ENCODE data around the gene CLMN. TPM values are rescaled to one million over a fixed set of nuclear protein-coding genes. Genes with fewer than 3 reads are reported as not detected.

The CLMN gene
- total and polyA plus RNA-seq, 2 of the 4 experiments (the other 2 are of a cell fraction): 0.10 to 0.18 TPM

- DNase-seq (no peak), ATAC-seq (ENCODE audit: low read depth) (no peak)
- Histone ChIP-seq H4K8ac (ENCODE audit: low read depth in 2 of 2, low read length in 2 of 2) (no peak overlapping the region), H3K27me3 (ENCODE audit: control insufficient read depth, insufficient read depth, low read length) (no peaks in the 10 kb centered on the region), H4K5ac (ENCODE audit: low read depth, low read length) (no peak overlapping the region), H3K79me1 (ENCODE audit: low read depth in 1 of 2, low read length in 2 of 2) (peaks cover 22 to 84% of the 10 kb centered on the region in 2 experiments), H2BK120ac (ENCODE audit: low read depth, low read length) (no peak overlapping the region), H3K14ac (replicated peaks; ENCODE audit: low read depth, low read length) (no peak overlapping the region), H4K91ac (ENCODE audit: insufficient read depth, low read depth, low read length) (no peak overlapping the region), H2AFZ (replicated peaks; ENCODE audit: low read length, poor library complexity) (no peak overlapping the region), H3K18ac (ENCODE audit: low read depth, low read length) (no peak overlapping the region), H3K27ac (ENCODE audit: insufficient read depth, low read length) (no peak overlapping the region), H3K9me3 (ENCODE audit: control insufficient read depth, insufficient read depth, low read length) (no peaks in the 10 kb centered on the region), H2AK9ac (replicated peaks; ENCODE audit: low read depth, low read length, poor library complexity) (no peak overlapping the region), H3K56ac (ENCODE audit: extremely low read depth, insufficient read depth, low read length) (no peak overlapping the region), H4K20me1 (ENCODE audit: insufficient read depth, low read length) (peaks cover 71% of the 10 kb centered on the region), H2BK15ac (ENCODE audit: low read depth, low read length) (no peak overlapping the region), H3K36me3 (ENCODE audit: control insufficient read depth, insufficient read depth, low read length) (no peaks in the 10 kb centered on the region; the same call in 1 of the 2 replicates), H3K4me3 (ENCODE audit: insufficient read depth, low read depth, low read length) (no peak overlapping the region), H2BK20ac (ENCODE audit: low read depth, low read length) (no peak overlapping the region), H2BK5ac (ENCODE audit: low read depth, low read length, poor library complexity, severe bottlenecking) (no peak overlapping the region), H2AK5ac (ENCODE audit: low read depth, low read length) (no peak overlapping the region), H3K9me1 (ENCODE audit: insufficient read depth, low read length) (peaks cover 11% of the 10 kb centered on the region), H3K23ac (ENCODE audit: low read depth, low read length) (no peak overlapping the region), H3K4ac (ENCODE audit: low read depth, low read length) (no peak overlapping the region), H3K4me2 (ENCODE audit: low read depth, low read length) (no peak overlapping the region), H3K9ac (ENCODE audit: low read depth, low read length) (no peak overlapping the region), H3K4me1 (ENCODE audit: control insufficient read depth, insufficient read depth, low read length) (peaks cover 5% of the 10 kb centered on the region)
- no CpG with 5 or more reads among the region's 2 CpGs for WGBS, 2 experiments (ENCODE audit: extremely low coverage in 2 of 2, insufficient read length in 1 of 2)
- dilution Hi-C loops (cut with HindIII; ENCODE audit: low sequenced_read_pairs, unreplicated experiment): no loop called here
- POLR2A ChIA-PET (ENCODE audit: unreplicated experiment): no interaction called here
- BruUV-seq (replicated peaks): no TSS peak
- TF ChIP-seq MAZ (IDR thresholded peaks at IDR 0.05; ENCODE audit: borderline replicate concordance, low read depth, low read length): no peak
- in situ Hi-C loops (cut with MboI; ENCODE audit: low sequenced_read_pairs): no loop called here
- intact Hi-C loops (cut with micrococcal nuclease): no loop called here
- CTCF ChIA-PET: interaction anchor here (0.6 kb wide), 1 partner anchor 821 kb away, joined by 3 read pairs; no protein-coding TSS in a partner anchor
Measured at GRCh38 chr14:95150910-95151309, 168.8 kb downstream of the CLMN start.

Data from IMR-90 (cell line).